OCI-LY3 (cell line): Measurements from ENCODE around the gene RHBDD1.

ENCODE experiments used
- EZH2phosphoT487 ChIP-seq: fragments of 200-600 bp; shearing (Covaris generic); IDR thresholded peaks from 2 replicates; pipeline ENCODE4 v1.6.1; 2018; ENCODE audit warnings: antibody characterized with exemption, mixed run types, low read depth
- TF ChIP-seq, protein P1 (sequence below): fragments of 200-600, 300-600 bp; sonication (generic); IDR thresholded peaks from 2 replicates; pipeline ENCODE4 v1.5.1; 2014; ENCODE audit warnings: antibody characterized with exemption, low read length, low read depth

DNA sequence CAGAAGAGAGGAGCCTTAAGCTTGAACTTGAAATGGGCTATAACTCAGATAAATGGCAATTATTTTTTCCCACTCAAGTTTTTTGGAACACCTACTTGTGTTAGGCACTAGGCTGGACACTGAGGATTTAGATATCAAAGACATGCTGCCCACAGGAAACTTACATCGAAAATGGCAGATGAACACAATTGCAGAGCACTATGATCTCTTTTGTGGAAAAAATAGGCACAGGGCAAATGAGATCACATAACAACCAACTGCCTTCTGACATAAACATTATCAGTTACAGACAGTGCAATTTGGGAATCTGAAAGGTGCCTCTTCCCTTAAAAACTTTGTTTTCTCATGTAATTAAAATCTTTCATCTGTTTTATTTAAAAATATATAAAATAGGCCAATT is 32.4 kb upstream of the RHBDD1 start:
- TF ChIP-seq, protein P1, sequence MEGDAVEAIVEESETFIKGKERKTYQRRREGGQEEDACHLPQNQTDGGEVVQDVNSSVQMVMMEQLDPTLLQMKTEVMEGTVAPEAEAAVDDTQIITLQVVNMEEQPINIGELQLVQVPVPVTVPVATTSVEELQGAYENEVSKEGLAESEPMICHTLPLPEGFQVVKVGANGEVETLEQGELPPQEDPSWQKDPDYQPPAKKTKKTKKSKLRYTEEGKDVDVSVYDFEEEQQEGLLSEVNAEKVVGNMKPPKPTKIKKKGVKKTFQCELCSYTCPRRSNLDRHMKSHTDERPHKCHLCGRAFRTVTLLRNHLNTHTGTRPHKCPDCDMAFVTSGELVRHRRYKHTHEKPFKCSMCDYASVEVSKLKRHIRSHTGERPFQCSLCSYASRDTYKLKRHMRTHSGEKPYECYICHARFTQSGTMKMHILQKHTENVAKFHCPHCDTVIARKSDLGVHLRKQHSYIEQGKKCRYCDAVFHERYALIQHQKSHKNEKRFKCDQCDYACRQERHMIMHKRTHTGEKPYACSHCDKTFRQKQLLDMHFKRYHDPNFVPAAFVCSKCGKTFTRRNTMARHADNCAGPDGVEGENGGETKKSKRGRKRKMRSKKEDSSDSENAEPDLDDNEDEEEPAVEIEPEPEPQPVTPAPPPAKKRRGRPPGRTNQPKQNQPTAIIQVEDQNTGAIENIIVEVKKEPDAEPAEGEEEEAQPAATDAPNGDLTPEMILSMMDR: no peak
- TF ChIP-seq EZH2phosphoT487: no peak
